WERI-Rb-1 (cell line): Measurements from ENCODE around the gene KCNAB1.
"Not testable (repeated sequence)": the region's sequence is repeated elsewhere in the genome, so short reads cannot be mapped to it uniquely, and the experiment has no call there.

ENCODE experiments used
- DNase-seq: peaks from one replicate; pipeline ENCODE4 v3.0.0-alpha.2; 2020
- H3K27ac ChIP-seq: fragments of 250-450 bp; sonication (Bioruptor Pico); 2 replicates; pipeline ENCODE4 v1.5.1; 2020; ENCODE audit warnings: mild to moderate bottlenecking, moderate library complexity
- H3K27me3 ChIP-seq: fragments of 250-450 bp; sonication (Bioruptor Pico); 2 replicates; pipeline ENCODE4 v1.5.1; 2021; ENCODE audit warnings: mild to moderate bottlenecking, low read depth, moderate library complexity; ENCODE audit not compliant: insufficient read depth, severe bottlenecking
- H3K36me3 ChIP-seq: fragments of 250-450 bp; sonication (Bioruptor Pico); 2 replicates; pipeline ENCODE4 v1.5.1; 2020; ENCODE audit warnings: mild to moderate bottlenecking, moderate library complexity
- H3K4me3 ChIP-seq: 2 replicates; pipeline ENCODE4 v1.5.1; 2011; ENCODE audit warnings: low read depth, mild to moderate bottlenecking, control low read depth, low read length
- H3K9me3 ChIP-seq: fragments of 250-450 bp; sonication (Bioruptor Pico); 2 replicates; pipeline ENCODE4 v1.5.1; 2021; ENCODE audit warnings: mild to moderate bottlenecking, moderate library complexity; ENCODE audit not compliant: severe bottlenecking
- CTCF ChIP-seq: IDR thresholded peaks from 2 replicates; pipeline ENCODE4 v1.5.1; 2011; ENCODE audit warnings: low read depth, mild to moderate bottlenecking, control low read depth, inconsistent platforms, low read length

Gene KCNAB1

GRCh38 chr3:156215751-156216150, 95.4 kb downstream of the KCNAB1 start:
- no peaks in the 10 kb centered on the region for H3K36me3 ChIP-seq
- no peak for TF ChIP-seq CTCF
- H3K27me3 ChIP-seq, result peaks cover 2% of the 10 kb centered on the region
- no peaks in the 10 kb centered on the region for H3K9me3 ChIP-seq
- no peak for DNase-seq
- H3K4me3 ChIP-seq, result no peak overlapping the region
- H3K27ac ChIP-seq, result no peak overlapping the region

- Histone ChIP-seq H3K36me3 (no peaks in the 10 kb centered on the region), H3K27me3 (peaks cover 2% of the 10 kb centered on the region), H3K27ac (no peak overlapping the region), H3K4me3 (no peak overlapping the region), H3K9me3 (no peaks in the 10 kb centered on the region)
- no peak for DNase-seq
- TF ChIP-seq CTCF, result no peak
Measured at GRCh38 chr3:156216216-156216615, 95.8 kb downstream of the KCNAB1 start.

- H3K27ac ChIP-seq, result no peak overlapping the region
- H3K9me3 ChIP-seq, result no peaks in the 10 kb centered on the region
- DNase-seq, result no peak
- peaks cover 1% of the 10 kb centered on the region for H3K27me3 ChIP-seq
- no peak overlapping the region for H3K4me3 ChIP-seq
- TF ChIP-seq CTCF, result no peak
- no peaks in the 10 kb centered on the region for H3K36me3 ChIP-seq
Measured at GRCh38 chr3:156216852-156217251, 96.5 kb downstream of the KCNAB1 start.

GRCh38 chr3:156217674-156218352, 97.4 kb downstream of the KCNAB1 start:
- no peaks in the 10 kb centered on the region for H3K9me3 ChIP-seq
- no peak overlapping the region for H3K27ac ChIP-seq
- H3K36me3 ChIP-seq, result no peaks in the 10 kb centered on the region
- TF ChIP-seq CTCF, result no peak
- no peak overlapping the region for H3K4me3 ChIP-seq
- DNase-seq, result no peak
- no peaks in the 10 kb centered on the region for H3K27me3 ChIP-seq

- H3K27ac ChIP-seq, result no peak overlapping the region
- H3K27me3 ChIP-seq, result no peaks in the 10 kb centered on the region
- no peaks in the 10 kb centered on the region for H3K36me3 ChIP-seq
- H3K9me3 ChIP-seq, result no peaks in the 10 kb centered on the region
- DNase-seq, result no peak
- TF ChIP-seq CTCF, result no peak
- H3K4me3 ChIP-seq, result no peak overlapping the region
Measured at GRCh38 chr3:156218353-156218744, 98.0 kb downstream of the KCNAB1 start.

- not testable (repeated sequence) for H3K36me3 ChIP-seq, H3K4me3 ChIP-seq, H3K9me3 ChIP-seq, H3K27ac ChIP-seq, DNase-seq, H3K27me3 ChIP-seq
Measured at GRCh38 chr3:156222381-156222780, 102.0 kb downstream of the KCNAB1 start.

GRCh38 chr3:156224046-156224445, 103.7 kb downstream of the KCNAB1 start:
- not testable (repeated sequence) for H3K9me3 ChIP-seq, H3K27ac ChIP-seq, H3K4me3 ChIP-seq, H3K27me3 ChIP-seq, DNase-seq, H3K36me3 ChIP-seq
